ENCODE measurements around the gene EBF3.

EBF3 gene

GRCh38 chr10:129857242-129857960, 106.7 kb downstream of the EBF3 start:
- in situ Hi-C loops (cut with MboI; ENCODE audit: low sequenced_read_pairs), result loop anchor here (25.0 kb wide), 1 partner anchor 280 kb away; the partner anchor contains the start of gene GLRX3

GRCh38 chr10:129855836-129856563, 108.1 kb downstream of the EBF3 start:
- in situ Hi-C loops (cut with MboI; ENCODE audit: low sequenced_read_pairs), result loop anchor here (25.0 kb wide), 1 partner anchor 281 kb away; the partner anchor contains the start of gene GLRX3

GRCh38 chr10:129854796-129855705, 109.0 kb downstream of the EBF3 start:
- in situ Hi-C loops (cut with MboI; ENCODE audit: low sequenced_read_pairs), result loop anchor here (25.0 kb wide), 1 partner anchor 282 kb away; the partner anchor contains the start of gene GLRX3

- in situ Hi-C loops (cut with MboI; ENCODE audit: low sequenced_read_pairs), result loop anchor here (25.0 kb wide), 1 partner anchor 283 kb away; the partner anchor contains the start of gene GLRX3
Measured at GRCh38 chr10:129854158-129854557, 109.9 kb downstream of the EBF3 start.

- in situ Hi-C loops (cut with MboI; ENCODE audit: low sequenced_read_pairs), result loop anchor here (25.0 kb wide), 1 partner anchor 284 kb away; the partner anchor contains the start of gene GLRX3
Measured at GRCh38 chr10:129853562-129853903, 110.5 kb downstream of the EBF3 start.

- in situ Hi-C loops (cut with MboI; ENCODE audit: low sequenced_read_pairs), result loop anchor here (25.0 kb wide), 1 partner anchor 284 kb away; the partner anchor contains the start of gene GLRX3
Measured at GRCh38 chr10:129852829-129853561, 111.1 kb downstream of the EBF3 start.

- in situ Hi-C loops (cut with MboI; ENCODE audit: low sequenced_read_pairs), result loop anchor here (25.0 kb wide), 1 partner anchor 285 kb away; the partner anchor contains the start of gene GLRX3
Measured at GRCh38 chr10:129851941-129852640, 112.0 kb downstream of the EBF3 start.

- in situ Hi-C loops (cut with MboI; ENCODE audit: low sequenced_read_pairs), result loop anchor here (25.0 kb wide), 1 partner anchor 287 kb away; the partner anchor contains the start of gene GLRX3
Measured at GRCh38 chr10:129850790-129851189, 113.3 kb downstream of the EBF3 start.

- in situ Hi-C loops (cut with MboI; ENCODE audit: low sequenced_read_pairs), result loop anchor here (25.0 kb wide), 1 partner anchor 287 kb away; the partner anchor contains the start of gene GLRX3
Measured at GRCh38 chr10:129850316-129850715, 113.8 kb downstream of the EBF3 start.

- in situ Hi-C loops (cut with MboI; ENCODE audit: low sequenced_read_pairs), result loop anchor here (25.0 kb wide), 1 partner anchor 287 kb away; the partner anchor contains the start of gene GLRX3
Measured at GRCh38 chr10:129849853-129850252, 114.2 kb downstream of the EBF3 start.

- in situ Hi-C loops (cut with MboI; ENCODE audit: low sequenced_read_pairs), result no loop called here
Measured at GRCh38 chr10:129849452-129849750, 114.7 kb downstream of the EBF3 start.

GRCh38 chr10:129848696-129849451, 115.2 kb downstream of the EBF3 start:
- in situ Hi-C loops (cut with MboI; ENCODE audit: low sequenced_read_pairs), result no loop called here

GRCh38 chr10:129847741-129848483, 116.2 kb downstream of the EBF3 start:
- in situ Hi-C loops (cut with MboI; ENCODE audit: low sequenced_read_pairs), result no loop called here

GRCh38 chr10:129846991-129847391, 117.1 kb downstream of the EBF3 start:
- in situ Hi-C loops (cut with MboI; ENCODE audit: low sequenced_read_pairs), result no loop called here

GRCh38 chr10:129845111-129845753, 118.8 kb downstream of the EBF3 start:
- in situ Hi-C loops (cut with MboI; ENCODE audit: low sequenced_read_pairs), result no loop called here

- in situ Hi-C loops (cut with MboI; ENCODE audit: low sequenced_read_pairs), result no loop called here
Measured at GRCh38 chr10:129844216-129844766, 119.8 kb downstream of the EBF3 start.

GRCh38 chr10:129843702-129844101, 120.4 kb downstream of the EBF3 start:
- in situ Hi-C loops (cut with MboI; ENCODE audit: low sequenced_read_pairs), result no loop called here
